PFSK-1 (cell line): ENCODE results near the gene AHI1.

Experiments
- FOXP2 ChIP-seq: optimal IDR thresholded peaks from 2 replicates; pipeline ENCODE3; 2011; ENCODE audit warnings: borderline replicate concordance, control low read depth, inconsistent platforms; ENCODE audit not compliant: insufficient read depth; ENCODE audit errors: extremely low read length, extremely low read depth
- POLR2AphosphoS5 ChIP-seq: IDR thresholded peaks from 2 replicates; pipeline ENCODE4 v1.6.1; 2012; ENCODE audit warnings: low read depth, mild to moderate bottlenecking, control low read depth, low read length, moderate library complexity
- TAF1 ChIP-seq: IDR thresholded peaks from 2 replicates; pipeline ENCODE4 v1.6.1; 2012; ENCODE audit warnings: low read length, control low read depth, borderline replicate concordance; ENCODE audit not compliant: insufficient read depth
- TF ChIP-seq, protein P1 (sequence below), 2 experiments: IDR thresholded peaks; 2 replicates each; pipeline versions ENCODE4 v1.6.1 to v1.8.0; 2011 to 2012; ENCODE audit warnings: low read depth in 2 of 2, low read length in 2 of 2, control low read depth in 1 of 2, inconsistent platforms in 1 of 2, mild to moderate bottlenecking in 1 of 2, moderate library complexity in 1 of 2; ENCODE audit not compliant: insufficient read depth in 1 of 2

DNA sequence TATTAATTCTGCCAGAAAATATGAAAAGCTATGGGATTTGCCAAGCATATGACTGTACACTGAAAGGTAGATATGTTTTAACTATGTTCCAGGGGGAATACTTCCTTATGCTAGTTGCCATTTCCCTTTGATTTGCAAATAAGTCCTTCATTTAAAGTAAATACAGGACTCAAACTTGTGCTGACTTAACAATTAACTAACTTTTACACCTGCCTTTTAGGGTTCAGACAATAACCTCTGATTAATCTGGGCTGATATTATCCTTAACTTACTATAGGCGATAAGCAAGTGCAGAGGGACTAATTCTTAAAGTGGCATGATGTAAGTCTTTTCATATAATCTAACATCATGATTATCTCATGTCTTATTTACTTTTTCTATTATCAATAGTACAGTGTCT is 143.1 kb downstream of the AHI1 start:
- TF ChIP-seq, protein P1, sequence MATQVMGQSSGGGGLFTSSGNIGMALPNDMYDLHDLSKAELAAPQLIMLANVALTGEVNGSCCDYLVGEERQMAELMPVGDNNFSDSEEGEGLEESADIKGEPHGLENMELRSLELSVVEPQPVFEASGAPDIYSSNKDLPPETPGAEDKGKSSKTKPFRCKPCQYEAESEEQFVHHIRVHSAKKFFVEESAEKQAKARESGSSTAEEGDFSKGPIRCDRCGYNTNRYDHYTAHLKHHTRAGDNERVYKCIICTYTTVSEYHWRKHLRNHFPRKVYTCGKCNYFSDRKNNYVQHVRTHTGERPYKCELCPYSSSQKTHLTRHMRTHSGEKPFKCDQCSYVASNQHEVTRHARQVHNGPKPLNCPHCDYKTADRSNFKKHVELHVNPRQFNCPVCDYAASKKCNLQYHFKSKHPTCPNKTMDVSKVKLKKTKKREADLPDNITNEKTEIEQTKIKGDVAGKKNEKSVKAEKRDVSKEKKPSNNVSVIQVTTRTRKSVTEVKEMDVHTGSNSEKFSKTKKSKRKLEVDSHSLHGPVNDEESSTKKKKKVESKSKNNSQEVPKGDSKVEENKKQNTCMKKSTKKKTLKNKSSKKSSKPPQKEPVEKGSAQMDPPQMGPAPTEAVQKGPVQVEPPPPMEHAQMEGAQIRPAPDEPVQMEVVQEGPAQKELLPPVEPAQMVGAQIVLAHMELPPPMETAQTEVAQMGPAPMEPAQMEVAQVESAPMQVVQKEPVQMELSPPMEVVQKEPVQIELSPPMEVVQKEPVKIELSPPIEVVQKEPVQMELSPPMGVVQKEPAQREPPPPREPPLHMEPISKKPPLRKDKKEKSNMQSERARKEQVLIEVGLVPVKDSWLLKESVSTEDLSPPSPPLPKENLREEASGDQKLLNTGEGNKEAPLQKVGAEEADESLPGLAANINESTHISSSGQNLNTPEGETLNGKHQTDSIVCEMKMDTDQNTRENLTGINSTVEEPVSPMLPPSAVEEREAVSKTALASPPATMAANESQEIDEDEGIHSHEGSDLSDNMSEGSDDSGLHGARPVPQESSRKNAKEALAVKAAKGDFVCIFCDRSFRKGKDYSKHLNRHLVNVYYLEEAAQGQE (IDR thresholded peaks at IDR 0.05; ENCODE audit: insufficient read depth in 1 of 2, low read depth in 2 of 2, low read length in 2 of 2) = no peak
- TF ChIP-seq TAF1 = no peak
- TF ChIP-seq FOXP2 = no peak
- no peak for TF ChIP-seq POLR2AphosphoS5
